Measurements from ENCODE around the gene FGD2. TPM values are rescaled to one million over a fixed set of nuclear protein-coding genes. Genes with fewer than 3 reads are reported as not detected.

FGD2 gene
- total RNA-seq, 1 donor from 2014 or later = under 0.01 TPM

DNA sequence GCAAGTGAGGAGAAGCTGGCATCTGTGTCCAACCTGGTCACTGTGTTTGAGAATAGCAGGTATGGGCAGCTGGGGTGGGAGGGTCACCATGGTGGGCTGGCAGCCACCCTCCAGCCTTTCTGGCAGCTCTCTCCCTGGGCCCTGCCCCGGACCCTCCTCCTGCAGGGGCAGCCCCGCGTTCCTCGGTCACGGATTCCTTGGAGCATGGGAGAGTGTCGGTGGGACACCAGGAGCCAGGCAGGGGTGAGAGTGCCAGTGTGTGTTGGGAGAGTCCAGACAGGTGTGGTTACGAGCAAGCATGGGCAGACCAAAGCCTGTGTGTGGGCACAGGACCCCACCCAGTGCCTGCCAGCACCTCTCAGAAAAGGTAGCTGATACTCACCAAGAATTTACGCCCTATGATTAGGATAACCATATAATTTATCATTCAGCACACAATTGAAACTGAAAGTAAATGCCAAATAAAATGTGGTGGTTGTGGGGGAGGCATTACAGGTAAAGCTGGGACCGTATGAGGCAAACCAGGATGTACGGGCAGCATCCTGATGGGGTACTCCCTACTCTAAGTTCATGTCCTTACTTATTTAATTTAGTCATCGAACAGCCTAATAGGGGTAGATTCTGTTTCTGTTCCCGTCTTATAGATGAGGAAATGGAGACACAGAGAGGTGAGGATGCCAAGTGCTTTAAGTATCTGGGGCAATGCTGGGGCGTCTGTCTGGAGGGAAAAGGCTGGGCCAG is 542 bp downstream of the FGD2 start:
- no peak for DNase-seq (ENCODE audit: low read depth)
- FAIRE-seq = no peak

DNA sequence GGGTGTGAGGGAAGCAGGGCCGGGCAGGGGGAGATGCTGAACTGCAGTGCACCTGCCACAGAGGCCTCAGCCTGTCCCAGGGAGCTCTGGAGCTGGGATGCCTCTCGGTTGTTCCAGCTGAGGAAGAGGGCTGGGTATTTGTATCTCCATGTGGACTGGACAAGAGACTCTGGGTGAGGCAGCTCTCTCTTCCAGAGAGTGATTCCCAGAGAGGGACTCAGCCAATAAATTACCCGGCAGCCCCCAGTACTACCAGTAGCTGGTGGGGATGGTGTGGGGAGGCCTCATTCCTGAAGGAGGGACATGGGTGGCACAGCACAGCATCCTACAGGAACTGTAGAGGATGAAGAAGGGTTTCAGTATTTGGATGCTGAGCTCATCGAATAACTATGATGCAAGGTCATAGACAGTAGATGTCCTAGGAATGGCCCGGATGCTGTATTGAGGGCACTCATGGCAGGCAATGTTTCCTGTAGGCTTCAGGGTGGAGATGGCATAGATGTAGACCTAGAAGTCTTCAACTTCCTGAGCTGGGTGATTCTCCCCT is 1.4 kb downstream of the FGD2 start:
- Histone ChIP-seq H3K4me3 (ENCODE audit: low read depth, low read length) (no peak overlapping the region), H3K36me3 (ENCODE audit: control insufficient read depth, insufficient read depth, low read length) (no peaks in the 10 kb centered on the region), H3K27me3 (ENCODE audit: control insufficient read depth, insufficient read depth, low read length) (peaks cover 3% of the 10 kb centered on the region)
- TF ChIP-seq, protein P1, sequence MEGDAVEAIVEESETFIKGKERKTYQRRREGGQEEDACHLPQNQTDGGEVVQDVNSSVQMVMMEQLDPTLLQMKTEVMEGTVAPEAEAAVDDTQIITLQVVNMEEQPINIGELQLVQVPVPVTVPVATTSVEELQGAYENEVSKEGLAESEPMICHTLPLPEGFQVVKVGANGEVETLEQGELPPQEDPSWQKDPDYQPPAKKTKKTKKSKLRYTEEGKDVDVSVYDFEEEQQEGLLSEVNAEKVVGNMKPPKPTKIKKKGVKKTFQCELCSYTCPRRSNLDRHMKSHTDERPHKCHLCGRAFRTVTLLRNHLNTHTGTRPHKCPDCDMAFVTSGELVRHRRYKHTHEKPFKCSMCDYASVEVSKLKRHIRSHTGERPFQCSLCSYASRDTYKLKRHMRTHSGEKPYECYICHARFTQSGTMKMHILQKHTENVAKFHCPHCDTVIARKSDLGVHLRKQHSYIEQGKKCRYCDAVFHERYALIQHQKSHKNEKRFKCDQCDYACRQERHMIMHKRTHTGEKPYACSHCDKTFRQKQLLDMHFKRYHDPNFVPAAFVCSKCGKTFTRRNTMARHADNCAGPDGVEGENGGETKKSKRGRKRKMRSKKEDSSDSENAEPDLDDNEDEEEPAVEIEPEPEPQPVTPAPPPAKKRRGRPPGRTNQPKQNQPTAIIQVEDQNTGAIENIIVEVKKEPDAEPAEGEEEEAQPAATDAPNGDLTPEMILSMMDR (IDR thresholded peaks at IDR 0.05; ENCODE audit: insufficient read depth, low read length, severe bottlenecking) = no peak
- DNase-seq (ENCODE audit: low read depth) (no peak), FAIRE-seq (no peak)

More for the DNA sequence above, 542 bp downstream of the FGD2 start:
- TF ChIP-seq, protein P1 (IDR thresholded peaks at IDR 0.05; ENCODE audit: insufficient read depth, low read length, severe bottlenecking) = no peak
- Histone ChIP-seq H3K27me3 (ENCODE audit: control insufficient read depth, insufficient read depth, low read length) (peaks cover 3% of the 10 kb centered on the region), H3K4me3 (ENCODE audit: low read depth, low read length) (no peak overlapping the region), H3K36me3 (ENCODE audit: control insufficient read depth, insufficient read depth, low read length) (no peaks in the 10 kb centered on the region)

DNA sequence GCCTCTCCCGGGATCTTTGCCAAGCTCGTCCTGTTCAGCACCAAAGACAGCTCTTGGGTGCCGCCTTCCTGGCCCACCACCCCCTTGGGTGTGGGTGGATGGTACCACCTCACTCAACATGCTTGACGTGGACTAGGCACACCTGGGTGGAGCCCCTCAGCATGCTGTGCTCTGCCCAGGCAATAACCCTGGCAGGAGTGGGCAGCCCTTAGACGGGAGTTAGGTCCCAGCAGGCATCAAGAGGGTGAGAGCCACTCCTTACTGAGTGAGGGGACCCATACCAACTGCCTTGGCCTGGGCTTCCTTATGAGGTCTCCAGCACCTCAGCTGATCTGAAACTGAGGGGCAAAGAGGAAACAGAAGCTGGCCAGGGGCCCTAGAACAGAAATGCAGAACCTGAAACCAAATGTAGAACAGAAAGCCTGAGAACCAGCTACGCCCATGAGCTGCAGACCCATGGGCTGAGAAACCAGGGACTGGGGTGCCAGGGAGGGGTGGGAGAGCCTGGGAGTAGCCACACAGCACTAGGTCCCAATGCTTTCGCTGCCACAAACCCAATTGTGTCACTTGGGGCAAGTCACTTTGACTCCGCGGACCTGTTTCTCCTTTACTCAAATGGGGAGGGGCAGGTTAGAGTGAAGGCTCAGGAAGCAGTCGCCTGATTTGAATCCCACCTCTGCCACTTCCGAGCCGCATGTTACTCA is 2.0 kb downstream of the FGD2 start:
- Histone ChIP-seq H3K27me3 (ENCODE audit: control insufficient read depth, insufficient read depth, low read length) (peaks cover 1% of the 10 kb centered on the region), H3K36me3 (ENCODE audit: control insufficient read depth, insufficient read depth, low read length) (no peaks in the 10 kb centered on the region), H3K4me3 (ENCODE audit: low read depth, low read length) (no peak overlapping the region)
- DNase-seq (ENCODE audit: low read depth) = no peak
- FAIRE-seq = no peak
- TF ChIP-seq, protein P1 (IDR thresholded peaks at IDR 0.05; ENCODE audit: insufficient read depth, low read length, severe bottlenecking) = no peak

DNA sequence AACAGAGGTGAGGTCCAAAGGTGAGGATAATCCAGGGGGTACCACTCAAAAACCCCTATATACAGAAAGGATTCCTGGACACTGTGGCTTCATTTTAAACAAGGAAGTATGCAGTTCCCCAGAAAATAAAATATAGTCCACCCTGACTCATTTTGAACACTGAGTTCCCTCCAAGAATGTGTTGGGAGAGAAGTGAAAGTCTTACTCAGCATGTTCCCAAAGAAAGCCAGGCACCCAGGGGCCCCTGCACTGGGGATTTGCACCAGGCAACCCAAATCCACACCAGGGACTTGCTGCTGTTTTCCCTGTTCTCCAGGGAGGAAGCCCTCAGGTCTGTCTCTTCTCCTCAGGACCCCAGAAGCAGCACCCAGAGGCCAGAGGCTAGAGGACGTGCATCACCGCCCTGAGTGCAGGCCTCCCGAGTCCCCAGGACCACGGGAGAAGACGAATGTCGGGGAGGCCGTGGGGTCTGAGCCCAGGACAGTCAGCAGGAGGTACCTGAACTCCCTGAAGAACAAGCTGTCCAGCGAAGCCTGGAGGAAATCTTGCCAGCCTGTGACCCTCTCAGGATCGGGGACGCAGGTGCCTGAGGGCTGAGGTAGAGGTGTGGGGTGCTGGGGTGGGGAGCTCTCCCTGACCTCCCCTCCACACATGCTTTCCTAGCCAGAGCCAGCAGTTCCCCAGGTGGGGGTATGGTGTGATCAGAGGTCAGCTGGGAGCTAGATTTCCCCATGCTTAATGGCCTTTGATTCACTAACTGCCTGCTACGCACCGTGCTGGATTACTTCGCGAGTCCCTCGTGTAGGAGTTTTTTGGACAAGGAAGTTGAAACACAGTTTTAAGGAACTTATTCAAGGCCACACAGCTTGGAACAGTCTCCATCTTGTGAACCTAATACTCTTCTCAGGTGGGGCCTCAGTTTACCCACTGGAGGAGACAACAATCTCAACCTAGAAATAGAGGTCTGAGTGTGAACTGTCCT is 3.3 kb downstream of the FGD2 start:
- Histone ChIP-seq H3K36me3 (ENCODE audit: control insufficient read depth, insufficient read depth, low read length) (no peaks in the 10 kb centered on the region), H3K4me3 (ENCODE audit: low read depth, low read length) (no peak overlapping the region), H3K27me3 (ENCODE audit: control insufficient read depth, insufficient read depth, low read length) (no peaks in the 10 kb centered on the region)
- DNase-seq (ENCODE audit: low read depth) = no peak
- TF ChIP-seq, protein P1 (IDR thresholded peaks at IDR 0.05; ENCODE audit: insufficient read depth, low read length, severe bottlenecking) = no peak
- FAIRE-seq = no peak

DNA sequence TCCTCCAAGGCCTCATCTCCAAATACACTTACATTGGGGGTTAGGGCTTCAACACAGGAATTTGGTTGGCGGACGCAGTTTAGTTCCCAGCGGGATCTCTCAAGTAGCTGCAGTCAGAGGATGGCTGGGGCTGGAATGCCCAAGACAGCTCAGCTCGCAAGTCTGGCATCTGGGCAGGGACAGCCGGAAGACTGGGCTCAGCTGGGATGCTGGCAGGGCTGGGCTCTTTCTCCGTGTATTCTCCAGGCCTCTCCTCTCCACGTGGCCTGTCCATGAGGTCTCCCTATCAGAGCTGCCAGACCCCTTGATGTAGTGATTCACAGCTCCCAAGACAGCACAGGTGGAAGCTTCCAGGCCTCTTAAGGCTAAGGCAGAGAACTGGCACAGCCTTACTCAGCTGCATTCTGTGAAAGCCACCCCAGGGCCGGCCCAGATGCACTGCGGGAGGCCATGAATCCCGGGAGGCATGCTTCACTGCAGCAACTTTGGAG is 5.0 kb downstream of the FGD2 start:
- no peak overlapping the region for H3K4me3 ChIP-seq (ENCODE audit: low read depth, low read length)
- FAIRE-seq (no peak), DNase-seq (ENCODE audit: low read depth) (no peak)
- no peaks in the 10 kb centered on the region for H3K36me3 ChIP-seq (ENCODE audit: control insufficient read depth, insufficient read depth, low read length)
- TF ChIP-seq, protein P1 (IDR thresholded peaks at IDR 0.05; ENCODE audit: insufficient read depth, low read length, severe bottlenecking) = no peak
- H3K27me3 ChIP-seq (ENCODE audit: control insufficient read depth, insufficient read depth, low read length) = no peaks in the 10 kb centered on the region

All from bronchial epithelial cell (primary cell).